HEK293 (cell line): ENCODE results near the gene RHBG.

Source experiments
- GLI2 ChIP-seq: fragments of 450-650 bp; formaldehyde crosslinking; IDR thresholded peaks from 2 replicates; pipeline ENCODE4; 2017; ENCODE audit warnings: missing biosample characterization, missing genetic modification characterization, low read depth, borderline replicate concordance
- HOXA7 ChIP-seq: sonication (generic); formaldehyde crosslinking; IDR thresholded peaks from 2 replicates; pipeline ENCODE4 v1.8.1; 2022; ENCODE audit warnings: missing genetic modification reagents, borderline replicate concordance
- OVOL3 ChIP-seq: fragments of 450-650 bp; formaldehyde crosslinking; IDR thresholded peaks from 2 replicates; pipeline ENCODE4 v1.5.1; 2016; ENCODE audit warnings: missing biosample characterization, missing genetic modification characterization
- SALL2 ChIP-seq: fragments of 450-650 bp; formaldehyde crosslinking; IDR thresholded peaks from 2 replicates; pipeline ENCODE4 v1.5.0; 2017; ENCODE audit warnings: missing biosample characterization, mild to moderate bottlenecking, missing genetic modification characterization, borderline replicate concordance
- SCRT1 ChIP-seq: fragments of 450-650 bp; formaldehyde crosslinking; IDR thresholded peaks from 2 replicates; pipeline ENCODE4 v1.5.1; 2016; ENCODE audit warnings: missing biosample characterization, missing genetic modification characterization, borderline replicate concordance
- SP3 ChIP-seq: fragments of 450-650 bp; formaldehyde crosslinking; IDR thresholded peaks from 2 replicates; pipeline ENCODE4 v1.5.1; 2016; ENCODE audit warnings: missing biosample characterization, missing genetic modification characterization
- ZBTB1 ChIP-seq: fragments of 450-650 bp; formaldehyde crosslinking; IDR thresholded peaks from 2 replicates; pipeline ENCODE4 v1.5.1; 2016; ENCODE audit warnings: missing biosample characterization, missing genetic modification characterization
- ZBTB20 ChIP-seq: fragments of 450-650 bp; formaldehyde crosslinking; IDR thresholded peaks from 2 replicates; pipeline ENCODE4 v1.5.1; 2016; ENCODE audit warnings: missing biosample characterization, missing genetic modification characterization
- ZBTB21 ChIP-seq: fragments of 450-650 bp; formaldehyde crosslinking; IDR thresholded peaks from 2 replicates; pipeline ENCODE4 v1.5.1; 2017; ENCODE audit warnings: missing biosample characterization, missing genetic modification characterization
- ZFP37 ChIP-seq: fragments of 450-650 bp; formaldehyde crosslinking; IDR thresholded peaks from 2 replicates; pipeline ENCODE4 v1.5.1; 2016; ENCODE audit warnings: missing biosample characterization, missing genetic modification characterization
- ZNF10 ChIP-seq: fragments of 450-650 bp; formaldehyde crosslinking; IDR thresholded peaks from 2 replicates; pipeline ENCODE4 v1.5.1; 2017; ENCODE audit warnings: missing biosample characterization, missing genetic modification characterization
- ZNF114 ChIP-seq: fragments of 450-650 bp; formaldehyde crosslinking; IDR thresholded peaks from 2 replicates; pipeline ENCODE4 v1.5.0; 2017; ENCODE audit warnings: missing biosample characterization, missing genetic modification characterization
- ZNF221 ChIP-seq: fragments of 450-650 bp; formaldehyde crosslinking; IDR thresholded peaks from 2 replicates; pipeline ENCODE4 v1.5.1; 2017; ENCODE audit warnings: missing biosample characterization, missing genetic modification characterization, borderline replicate concordance
- ZNF521 ChIP-seq: fragments of 450-650 bp; formaldehyde crosslinking; IDR thresholded peaks from 2 replicates; pipeline ENCODE4 v1.5.1; 2017; ENCODE audit warnings: missing biosample characterization, mild to moderate bottlenecking, missing genetic modification characterization
- ZNF600 ChIP-seq: fragments of 450-650 bp; formaldehyde crosslinking; IDR thresholded peaks from 2 replicates; pipeline ENCODE4 v1.5.1; 2016; ENCODE audit warnings: missing biosample characterization, missing genetic modification characterization
- ZNF610 ChIP-seq: fragments of 450-650 bp; formaldehyde crosslinking; IDR thresholded peaks from 2 replicates; pipeline ENCODE4 v1.5.1; 2016; ENCODE audit warnings: missing biosample characterization, missing genetic modification characterization, borderline replicate concordance
- ZXDB ChIP-seq: fragments of 450-650 bp; formaldehyde crosslinking; IDR thresholded peaks from 2 replicates; pipeline ENCODE4 v1.5.1; 2016; ENCODE audit warnings: missing biosample characterization, missing genetic modification characterization
- TF ChIP-seq, protein P1 (sequence below): fragments of 450-650 bp; formaldehyde crosslinking; IDR thresholded peaks from 2 replicates; pipeline ENCODE4 v1.5.0; 2017; ENCODE audit warnings: missing biosample characterization, missing genetic modification characterization, borderline replicate concordance
- TF ChIP-seq, protein P2 (sequence below): fragments of 450-650 bp; formaldehyde crosslinking; IDR thresholded peaks from 2 replicates; pipeline ENCODE4 v1.5.1; 2016; ENCODE audit warnings: missing biosample characterization, missing genetic modification characterization
- TF ChIP-seq, protein P3 (sequence below): fragments of 450-650 bp; formaldehyde crosslinking; conservative IDR thresholded peaks from 2 replicates; pipeline ENCODE4 v1.5.1; 2016; ENCODE audit warnings: low read depth, missing biosample characterization, missing genetic modification characterization
- TF ChIP-seq, protein P4 (sequence below): fragments of 450-650 bp; IDR thresholded peaks from 2 replicates; pipeline ENCODE4 v1.5.1; 2018; ENCODE audit warnings: missing biosample characterization, missing genetic modification characterization
- TF ChIP-seq, protein P5 (sequence below): fragments of 450-650 bp; formaldehyde crosslinking; IDR thresholded peaks from 2 replicates; pipeline ENCODE4 v1.5.1; 2016; ENCODE audit warnings: missing biosample characterization, missing genetic modification characterization
- TF ChIP-seq, protein P6 (sequence below): fragments of 450-650 bp; formaldehyde crosslinking; IDR thresholded peaks from 2 replicates; pipeline ENCODE4 v1.5.1; 2016; ENCODE audit warnings: missing biosample characterization, missing genetic modification characterization
- TF ChIP-seq, protein P7 (sequence below): fragments of 450-650 bp; formaldehyde crosslinking; IDR thresholded peaks from 2 replicates; pipeline ENCODE4; 2016; ENCODE audit warnings: missing biosample characterization, missing genetic modification characterization

Gene RHBG

DNA sequence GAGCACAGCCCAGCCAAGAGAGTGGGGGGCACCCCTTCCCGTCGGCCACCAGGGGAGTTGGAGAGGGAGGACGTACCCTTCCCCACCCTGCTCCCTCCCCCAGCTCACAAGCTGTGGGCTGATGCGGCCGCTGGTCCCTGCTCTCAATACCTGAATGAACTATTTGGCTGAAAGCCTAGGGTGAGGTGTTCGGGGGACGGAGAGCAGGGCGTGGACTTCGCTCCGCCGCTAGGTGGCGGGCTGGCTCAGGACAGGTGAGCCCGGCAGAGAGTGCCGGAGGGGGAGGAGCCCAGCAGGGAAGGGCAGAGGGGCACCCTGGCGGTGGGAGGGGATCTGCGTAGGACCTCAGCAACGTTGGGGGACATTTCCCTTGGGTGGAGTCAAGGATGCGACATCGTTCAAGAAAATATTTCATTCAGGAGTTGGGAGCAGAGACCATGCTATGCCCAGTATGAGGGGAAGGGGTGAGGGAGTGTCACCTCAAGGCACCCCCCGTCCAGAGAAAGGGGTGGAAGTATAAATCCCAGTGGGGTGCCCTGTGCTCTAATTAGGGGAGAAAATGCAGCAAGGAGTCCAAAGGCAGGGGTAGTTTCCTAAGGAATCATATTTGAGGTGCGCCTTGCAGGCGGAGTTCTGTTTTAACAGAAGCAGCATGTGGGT lies 12.0 kb upstream of the RHBG start (continued):
- TF ChIP-seq, protein P1, sequence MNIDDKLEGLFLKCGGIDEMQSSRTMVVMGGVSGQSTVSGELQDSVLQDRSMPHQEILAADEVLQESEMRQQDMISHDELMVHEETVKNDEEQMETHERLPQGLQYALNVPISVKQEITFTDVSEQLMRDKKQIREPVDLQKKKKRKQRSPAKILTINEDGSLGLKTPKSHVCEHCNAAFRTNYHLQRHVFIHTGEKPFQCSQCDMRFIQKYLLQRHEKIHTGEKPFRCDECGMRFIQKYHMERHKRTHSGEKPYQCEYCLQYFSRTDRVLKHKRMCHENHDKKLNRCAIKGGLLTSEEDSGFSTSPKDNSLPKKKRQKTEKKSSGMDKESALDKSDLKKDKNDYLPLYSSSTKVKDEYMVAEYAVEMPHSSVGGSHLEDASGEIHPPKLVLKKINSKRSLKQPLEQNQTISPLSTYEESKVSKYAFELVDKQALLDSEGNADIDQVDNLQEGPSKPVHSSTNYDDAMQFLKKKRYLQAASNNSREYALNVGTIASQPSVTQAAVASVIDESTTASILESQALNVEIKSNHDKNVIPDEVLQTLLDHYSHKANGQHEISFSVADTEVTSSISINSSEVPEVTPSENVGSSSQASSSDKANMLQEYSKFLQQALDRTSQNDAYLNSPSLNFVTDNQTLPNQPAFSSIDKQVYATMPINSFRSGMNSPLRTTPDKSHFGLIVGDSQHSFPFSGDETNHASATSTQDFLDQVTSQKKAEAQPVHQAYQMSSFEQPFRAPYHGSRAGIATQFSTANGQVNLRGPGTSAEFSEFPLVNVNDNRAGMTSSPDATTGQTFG (tag by site-specific recombination), result no peak
- 0 out of 2 replicates have a peak, but pooled peaks have one; percentile 23 for TF ChIP-seq ZBTB20 (tag by site-specific recombination)
- TF ChIP-seq, protein P2, sequence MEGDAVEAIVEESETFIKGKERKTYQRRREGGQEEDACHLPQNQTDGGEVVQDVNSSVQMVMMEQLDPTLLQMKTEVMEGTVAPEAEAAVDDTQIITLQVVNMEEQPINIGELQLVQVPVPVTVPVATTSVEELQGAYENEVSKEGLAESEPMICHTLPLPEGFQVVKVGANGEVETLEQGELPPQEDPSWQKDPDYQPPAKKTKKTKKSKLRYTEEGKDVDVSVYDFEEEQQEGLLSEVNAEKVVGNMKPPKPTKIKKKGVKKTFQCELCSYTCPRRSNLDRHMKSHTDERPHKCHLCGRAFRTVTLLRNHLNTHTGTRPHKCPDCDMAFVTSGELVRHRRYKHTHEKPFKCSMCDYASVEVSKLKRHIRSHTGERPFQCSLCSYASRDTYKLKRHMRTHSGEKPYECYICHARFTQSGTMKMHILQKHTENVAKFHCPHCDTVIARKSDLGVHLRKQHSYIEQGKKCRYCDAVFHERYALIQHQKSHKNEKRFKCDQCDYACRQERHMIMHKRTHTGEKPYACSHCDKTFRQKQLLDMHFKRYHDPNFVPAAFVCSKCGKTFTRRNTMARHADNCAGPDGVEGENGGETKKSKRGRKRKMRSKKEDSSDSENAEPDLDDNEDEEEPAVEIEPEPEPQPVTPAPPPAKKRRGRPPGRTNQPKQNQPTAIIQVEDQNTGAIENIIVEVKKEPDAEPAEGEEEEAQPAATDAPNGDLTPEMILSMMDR (tag by site-specific recombination), result peak; percentile 98
- TF ChIP-seq SCRT1, result no peak
- TF ChIP-seq, protein P3, sequence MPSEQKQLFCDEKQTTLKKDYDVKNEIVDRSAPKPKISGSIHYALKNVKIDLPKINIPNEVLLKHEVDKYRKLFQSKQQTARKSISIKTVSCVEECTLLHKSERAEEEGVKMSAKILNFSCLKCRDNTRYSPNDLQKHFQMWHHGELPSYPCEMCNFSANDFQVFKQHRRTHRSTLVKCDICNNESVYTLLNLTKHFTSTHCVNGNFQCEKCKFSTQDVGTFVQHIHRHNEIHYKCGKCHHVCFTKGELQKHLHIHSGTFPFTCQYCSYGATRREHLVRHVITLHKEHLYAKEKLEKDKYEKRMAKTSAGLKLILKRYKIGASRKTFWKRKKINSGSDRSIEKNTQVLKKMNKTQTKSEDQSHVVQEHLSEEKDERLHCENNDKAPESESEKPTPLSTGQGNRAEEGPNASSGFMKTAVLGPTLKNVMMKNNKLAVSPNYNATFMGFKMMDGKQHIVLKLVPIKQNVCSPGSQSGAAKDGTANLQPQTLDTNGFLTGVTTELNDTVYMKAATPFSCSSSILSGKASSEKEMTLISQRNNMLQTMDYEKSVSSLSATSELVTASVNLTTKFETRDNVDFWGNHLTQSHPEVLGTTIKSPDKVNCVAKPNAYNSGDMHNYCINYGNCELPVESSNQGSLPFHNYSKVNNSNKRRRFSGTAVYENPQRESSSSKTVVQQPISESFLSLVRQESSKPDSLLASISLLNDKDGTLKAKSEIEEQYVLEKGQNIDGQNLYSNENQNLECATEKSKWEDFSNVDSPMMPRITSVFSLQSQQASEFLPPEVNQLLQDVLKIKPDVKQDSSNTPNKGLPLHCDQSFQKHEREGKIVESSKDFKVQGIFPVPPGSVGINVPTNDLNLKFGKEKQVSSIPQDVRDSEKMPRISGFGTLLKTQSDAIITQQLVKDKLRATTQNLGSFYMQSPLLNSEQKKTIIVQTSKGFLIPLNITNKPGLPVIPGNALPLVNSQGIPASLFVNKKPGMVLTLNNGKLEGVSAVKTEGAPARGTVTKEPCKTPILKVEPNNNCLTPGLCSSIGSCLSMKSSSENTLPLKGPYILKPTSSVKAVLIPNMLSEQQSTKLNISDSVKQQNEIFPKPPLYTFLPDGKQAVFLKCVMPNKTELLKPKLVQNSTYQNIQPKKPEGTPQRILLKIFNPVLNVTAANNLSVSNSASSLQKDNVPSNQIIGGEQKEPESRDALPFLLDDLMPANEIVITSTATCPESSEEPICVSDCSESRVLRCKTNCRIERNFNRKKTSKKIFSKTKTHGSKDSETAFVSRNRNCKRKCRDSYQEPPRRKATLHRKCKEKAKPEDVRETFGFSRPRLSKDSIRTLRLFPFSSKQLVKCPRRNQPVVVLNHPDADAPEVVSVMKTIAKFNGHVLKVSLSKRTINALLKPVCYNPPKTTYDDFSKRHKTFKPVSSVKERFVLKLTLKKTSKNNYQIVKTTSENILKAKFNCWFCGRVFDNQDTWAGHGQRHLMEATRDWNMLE (tag by site-specific recombination), result no peak
- TF ChIP-seq ZNF600, result no peak
- TF ChIP-seq ZFP37 (tag by site-specific recombination), result no peak
- no peak for TF ChIP-seq OVOL3
- TF ChIP-seq SALL2 (tag by site-specific recombination), result no peak
- peak; percentile 64 for TF ChIP-seq SP3 (tag by site-specific recombination)
- TF ChIP-seq GLI2 (tag by site-specific recombination), result no peak
- TF ChIP-seq, protein P4, sequence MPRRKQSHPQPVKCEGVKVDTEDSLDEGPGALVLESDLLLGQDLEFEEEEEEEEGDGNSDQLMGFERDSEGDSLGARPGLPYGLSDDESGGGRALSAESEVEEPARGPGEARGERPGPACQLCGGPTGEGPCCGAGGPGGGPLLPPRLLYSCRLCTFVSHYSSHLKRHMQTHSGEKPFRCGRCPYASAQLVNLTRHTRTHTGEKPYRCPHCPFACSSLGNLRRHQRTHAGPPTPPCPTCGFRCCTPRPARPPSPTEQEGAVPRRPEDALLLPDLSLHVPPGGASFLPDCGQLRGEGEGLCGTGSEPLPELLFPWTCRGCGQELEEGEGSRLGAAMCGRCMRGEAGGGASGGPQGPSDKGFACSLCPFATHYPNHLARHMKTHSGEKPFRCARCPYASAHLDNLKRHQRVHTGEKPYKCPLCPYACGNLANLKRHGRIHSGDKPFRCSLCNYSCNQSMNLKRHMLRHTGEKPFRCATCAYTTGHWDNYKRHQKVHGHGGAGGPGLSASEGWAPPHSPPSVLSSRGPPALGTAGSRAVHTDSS (tag by site-specific recombination), result no peak
- TF ChIP-seq ZBTB1 (tag by site-specific recombination), result no peak
- no peak for TF ChIP-seq ZNF221 (tag by site-specific recombination)
- TF ChIP-seq ZNF521 (tag by site-specific recombination), result no peak
- no peak for TF ChIP-seq ZNF610 (tag by site-specific recombination)
- TF ChIP-seq ZXDB, result 0 out of 2 replicates have a peak, but pooled peaks have one; percentile 30
- TF ChIP-seq, protein P5, sequence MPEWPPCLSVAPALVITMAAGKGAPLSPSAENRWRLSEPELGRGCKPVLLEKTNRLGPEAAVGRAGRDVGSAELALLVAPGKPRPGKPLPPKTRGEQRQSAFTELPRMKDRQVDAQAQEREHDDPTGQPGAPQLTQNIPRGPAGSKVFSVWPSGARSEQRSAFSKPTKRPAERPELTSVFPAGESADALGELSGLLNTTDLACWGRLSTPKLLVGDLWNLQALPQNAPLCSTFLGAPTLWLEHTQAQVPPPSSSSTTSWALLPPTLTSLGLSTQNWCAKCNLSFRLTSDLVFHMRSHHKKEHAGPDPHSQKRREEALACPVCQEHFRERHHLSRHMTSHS (tag by site-specific recombination), result no peak
- TF ChIP-seq, protein P6, sequence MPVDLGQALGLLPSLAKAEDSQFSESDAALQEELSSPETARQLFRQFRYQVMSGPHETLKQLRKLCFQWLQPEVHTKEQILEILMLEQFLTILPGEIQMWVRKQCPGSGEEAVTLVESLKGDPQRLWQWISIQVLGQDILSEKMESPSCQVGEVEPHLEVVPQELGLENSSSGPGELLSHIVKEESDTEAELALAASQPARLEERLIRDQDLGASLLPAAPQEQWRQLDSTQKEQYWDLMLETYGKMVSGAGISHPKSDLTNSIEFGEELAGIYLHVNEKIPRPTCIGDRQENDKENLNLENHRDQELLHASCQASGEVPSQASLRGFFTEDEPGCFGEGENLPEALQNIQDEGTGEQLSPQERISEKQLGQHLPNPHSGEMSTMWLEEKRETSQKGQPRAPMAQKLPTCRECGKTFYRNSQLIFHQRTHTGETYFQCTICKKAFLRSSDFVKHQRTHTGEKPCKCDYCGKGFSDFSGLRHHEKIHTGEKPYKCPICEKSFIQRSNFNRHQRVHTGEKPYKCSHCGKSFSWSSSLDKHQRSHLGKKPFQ (tag by site-specific recombination), result no peak
- no peak for TF ChIP-seq HOXA7 (CRISPR knock-in tag)
- no peak for TF ChIP-seq ZNF114 (tag by site-specific recombination)
- TF ChIP-seq ZNF10, result no peak
- TF ChIP-seq ZBTB21, result no peak
- TF ChIP-seq, protein P7, sequence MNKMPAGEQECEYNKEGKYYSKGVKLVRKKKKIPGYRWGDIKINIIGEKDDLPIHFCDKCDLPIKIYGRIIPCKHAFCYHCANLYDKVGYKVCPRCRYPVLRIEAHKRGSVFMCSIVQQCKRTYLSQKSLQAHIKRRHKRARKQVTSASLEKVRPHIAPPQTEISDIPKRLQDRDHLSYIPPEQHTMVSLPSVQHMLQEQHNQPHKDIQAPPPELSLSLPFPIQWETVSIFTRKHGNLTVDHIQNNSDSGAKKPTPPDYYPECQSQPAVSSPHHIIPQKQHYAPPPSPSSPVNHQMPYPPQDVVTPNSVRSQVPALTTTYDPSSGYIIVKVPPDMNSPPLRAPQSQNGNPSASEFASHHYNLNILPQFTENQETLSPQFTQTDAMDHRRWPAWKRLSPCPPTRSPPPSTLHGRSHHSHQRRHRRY (tag by site-specific recombination), result no peak
